Measurements from ENCODE around the gene PRADC1. TPM values are rescaled to one million over a fixed set of nuclear protein-coding genes. Genes with fewer than 3 reads are reported as not detected.
"Not testable (repeated sequence)": the region's sequence is repeated elsewhere in the genome, so short reads cannot be mapped to it uniquely, and the experiment has no call there.

Gene PRADC1
- total and polyA plus RNA-seq, 10 donors, result 10.4 to 29.5 (median 21.9) TPM

GRCh38 chr2:73203055-73203681, 29.9 kb downstream of the PRADC1 start:
- H3K27ac ChIP-seq, result no peak overlapping the region
- H3K4me3 ChIP-seq, result peak overlapping the region in 6 of 8 donors; percentile 26 to 59 (median 34)
- peaks cover 8 to 95% (median 44%) of the 10 kb centered on the region in 7 donors for H3K27me3 ChIP-seq (replicated peaks in 1 of 7)
- 5 to 7% (median 6%) methylated on average over 35 to 44 of the region's 44 CpGs for WGBS, 5 donors
- H3K9me3 ChIP-seq, result no peaks in the 10 kb centered on the region
- H3K4me1 ChIP-seq, result peaks cover 10 to 20% (median 17%) of the 10 kb centered on the region in 6 donors
- intact Hi-C loops (cut with DNase I; ENCODE audit: low total_unique reads), result no loop called here
- DNase-seq, result no peak
- TF ChIP-seq POLR2A (IDR thresholded peaks at IDR 0.05) (no peak), POLR2AphosphoS5 (IDR thresholded peaks at IDR 0.05) (no peak), CTCF (IDR thresholded peaks at IDR 0.05 in 8 of 11, conservative IDR thresholded peaks at IDR 0.05 in 3 of 11) (no peak)
- no peaks in the 10 kb centered on the region for H3K36me3 ChIP-seq

- WGBS, 5 donors, result 2 to 15% (median 3%) methylated on average over 58 to 87 of the region's 87 CpGs
- intact Hi-C loops (cut with DNase I; ENCODE audit: low total_unique reads), result no loop called here
- TF ChIP-seq CTCF (IDR thresholded peaks at IDR 0.05 in 8 of 11, conservative IDR thresholded peaks at IDR 0.05 in 3 of 11), result no peak
- no peak for TF ChIP-seq POLR2AphosphoS5 (IDR thresholded peaks at IDR 0.05)
- no peak for TF ChIP-seq POLR2A (IDR thresholded peaks at IDR 0.05)
- H3K27me3 ChIP-seq (replicated peaks in 1 of 7), result peaks cover 8 to 96% (median 44%) of the 10 kb centered on the region in 7 donors
- no peak within 1 kb of the TSS for H3K27ac ChIP-seq
- H3K4me1 ChIP-seq, result peaks cover 10 to 20% (median 17%) of the 10 kb centered on the region in 6 donors
- DNase-seq, result no peak
- H3K4me3 ChIP-seq, result peak within 1 kb of the TSS in 7 of 8 donors; percentile 26 to 59 (median 33)
- no peaks in the 10 kb centered on the region for H3K36me3 ChIP-seq
- H3K9me3 ChIP-seq, result no peaks in the 10 kb centered on the region
Measured at GRCh38 chr2:73202156-73203054, 30.6 kb downstream of the PRADC1 start, which contains the start of gene NOTO. Gene NOTO, plus strand, starts transcription at chr2:73202574. Its CDS starts 93 bp downstream, at chr2:73202667.

GRCh38 chr2:73200281-73200680, 32.8 kb downstream of the PRADC1 start:
- DNase-seq; intact Hi-C loops (cut with DNase I; ENCODE audit: low total_unique reads); H3K4me3 ChIP-seq; H3K9me3 ChIP-seq; H3K27ac ChIP-seq; H3K36me3 ChIP-seq: not testable (repeated sequence)
- Histone ChIP-seq H3K27me3 (replicated peaks in 1 of 7) (peaks cover 8 to 96% (median 44%) of the 10 kb centered on the region in 7 donors), H3K4me1 (peaks cover 10 to 20% (median 17%) of the 10 kb centered on the region in 6 donors)
- WGBS, 5 donors, result 73 to 87% (median 81%) methylated on average over 10 of the region's 10 CpGs

- H3K4me3 ChIP-seq, result no peak overlapping the region
- intact Hi-C loops (cut with DNase I; ENCODE audit: low total_unique reads), result no loop called here
Measured at GRCh38 chr2:73197579-73197978, 35.5 kb downstream of the PRADC1 start.

More at GRCh38 chr2:73197579-73197978, 35.5 kb downstream of the PRADC1 start:
- H3K4me1 ChIP-seq, result peaks cover 5 to 11% (median 9%) of the 10 kb centered on the region in 6 donors
- no peak for DNase-seq
- no peaks in the 10 kb centered on the region for H3K36me3 ChIP-seq
- H3K9me3 ChIP-seq, result no peaks in the 10 kb centered on the region
- peaks cover under 1 to 70% (median 25%) of the 10 kb centered on the region in 7 donors for H3K27me3 ChIP-seq (replicated peaks in 1 of 7)
- no peak for TF ChIP-seq POLR2AphosphoS5 (IDR thresholded peaks at IDR 0.05)
- no peak for TF ChIP-seq POLR2A (IDR thresholded peaks at IDR 0.05)
- no peak for TF ChIP-seq CTCF (IDR thresholded peaks at IDR 0.05 in 8 of 11, conservative IDR thresholded peaks at IDR 0.05 in 3 of 11)
- H3K27ac ChIP-seq, result no peak overlapping the region

Measured in spleen (tissue), 11 donors.